Measurements from ENCODE around the gene BTBD9.

- no peak for TF ChIP-seq POLR2A (IDR thresholded peaks at IDR 0.05)
- TF ChIP-seq CTCF (IDR thresholded peaks at IDR 0.05) = no peak
These were observed 469.7 kb downstream of the BTBD9 start for GRCh38 chr6:38169977-38170526.

All from lower leg skin (tissue), 3 donors.